Non-pigmented ciliary epithelial cell (primary cell): ENCODE data around the gene MYH4.

Experiments used
- DNase-seq: peaks from one replicate; pipeline ENCODE4 v3.0.0-alpha.2; 2010; ENCODE audit warnings: low read depth

Gene MYH4

DNA sequence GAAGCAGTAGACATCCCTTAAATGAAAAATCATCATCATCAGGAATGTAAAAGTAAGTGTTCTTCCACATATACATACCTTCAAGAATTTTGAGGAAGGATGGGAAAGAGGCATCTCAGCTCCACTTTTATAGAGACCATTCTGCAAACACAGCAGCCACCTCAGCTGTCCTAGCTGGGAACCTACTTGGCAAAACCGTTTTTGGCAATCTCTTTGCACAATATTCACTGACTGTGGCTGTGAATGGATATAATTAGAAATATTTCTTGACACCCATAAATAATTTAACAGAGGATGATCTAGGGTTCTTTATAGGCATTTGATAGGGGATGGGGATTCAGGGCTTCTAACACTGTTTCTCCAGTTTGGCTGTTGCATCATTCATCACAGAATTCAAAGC is at the start of gene MYH4:
Gene MYH4, minus strand, starts transcription at position 101 of the 400 bp plus-strand sequence. CDS start 2,814 bp downstream, outside the sequence.
- DNase-seq: no peak

DNA sequence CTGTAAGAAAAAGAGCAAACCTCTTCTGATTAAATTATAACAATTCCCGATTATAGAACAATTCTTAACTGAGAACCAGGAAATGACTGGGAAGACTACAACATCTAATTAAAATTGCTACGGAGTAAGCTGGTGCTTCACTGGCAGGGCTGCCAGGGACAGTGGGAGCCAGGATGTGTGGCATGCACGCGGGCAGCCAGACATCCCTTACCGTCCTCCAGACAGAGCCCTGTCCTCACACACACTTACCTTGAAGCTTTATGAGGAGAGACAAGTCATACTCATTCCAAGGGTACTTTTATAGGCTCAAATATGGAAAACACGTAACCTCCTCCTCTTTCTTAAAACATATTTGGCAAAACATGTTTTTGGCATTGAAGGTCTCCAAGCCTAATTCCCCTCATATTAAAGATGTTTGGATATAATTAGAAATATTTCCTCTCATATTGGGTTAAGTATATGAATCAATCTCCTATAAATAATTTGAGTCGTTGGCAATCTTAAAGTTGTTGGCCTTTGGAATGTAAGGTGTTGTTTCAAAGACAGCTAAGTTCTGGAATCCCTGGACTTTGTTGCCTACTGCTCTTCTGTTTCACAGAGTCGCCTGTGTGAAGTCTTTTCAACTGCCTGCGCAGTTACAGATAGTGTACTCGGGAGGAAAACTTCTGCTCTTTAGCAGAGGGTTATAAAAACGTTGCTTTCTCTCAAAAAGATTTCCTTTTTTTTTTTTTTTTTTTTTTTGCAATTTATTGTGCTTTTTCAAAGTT is 49.1 kb upstream of the MYH4 start, which contains the start of gene MYH1:
Gene MYH1, minus strand, starts transcription at position 272 of the 767 bp plus-strand sequence. CDS start 1,900 bp downstream, outside the sequence.
- DNase-seq: no peak

DNA sequence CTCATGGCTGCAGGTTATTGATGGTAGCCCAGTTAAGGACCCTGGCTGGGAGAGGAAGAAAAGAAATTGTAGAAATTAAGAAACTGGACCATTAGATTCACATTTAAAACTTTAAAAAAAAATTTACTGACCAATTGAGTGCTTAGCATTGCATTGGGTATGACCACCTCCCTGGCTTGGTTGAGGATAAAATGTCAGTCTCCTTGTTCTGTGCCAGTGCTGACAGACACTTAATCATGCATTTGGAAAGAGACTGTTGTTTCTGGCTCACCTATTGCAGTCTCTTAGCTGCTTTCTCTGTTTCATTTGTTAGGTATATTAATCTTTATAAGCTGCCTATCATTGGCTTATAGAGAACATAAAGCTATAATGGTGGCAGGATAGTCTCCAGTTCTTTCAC is 47.3 kb upstream of the MYH4 start:
- no peak for DNase-seq

GRCh38 chr17:10516065-10516464 is 46.7 kb upstream of the MYH4 start:
- DNase-seq: no peak

DNA sequence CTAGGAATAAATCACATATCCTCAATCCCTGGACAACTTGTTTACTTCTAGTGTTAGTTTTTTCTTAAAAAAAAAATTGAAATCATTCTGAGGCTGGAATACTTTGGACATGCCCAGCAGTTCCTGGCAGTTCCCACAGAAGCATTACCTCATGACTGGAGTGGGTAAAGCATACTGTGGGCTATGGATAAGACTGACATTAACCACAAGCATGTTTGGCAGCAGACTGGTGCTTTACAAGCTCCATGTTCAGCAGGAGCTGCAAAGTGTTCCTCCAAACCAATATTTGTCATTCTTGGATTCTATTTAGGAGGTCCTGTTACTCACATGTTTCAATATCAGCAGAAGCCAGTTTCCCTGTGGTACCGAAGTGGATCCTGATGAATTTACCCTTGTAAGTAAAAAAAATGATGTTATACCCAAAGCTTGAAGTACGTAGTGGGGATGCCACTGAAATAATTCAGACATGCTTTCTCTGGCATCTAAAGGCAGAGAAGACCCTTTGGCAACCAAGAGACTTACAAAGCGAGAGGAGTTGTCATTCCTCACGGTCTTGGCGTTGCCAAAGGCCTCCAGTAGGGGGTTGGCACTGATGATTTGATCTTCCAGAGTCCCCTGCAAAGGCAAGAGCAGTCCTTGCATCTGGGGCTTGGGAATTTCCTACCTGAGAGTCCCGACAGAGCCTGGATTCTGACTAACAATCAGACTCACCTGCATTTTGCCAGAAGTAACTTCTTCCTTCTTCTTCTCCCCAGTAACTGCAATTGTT is 44.1 kb upstream of the MYH4 start:
- no peak for DNase-seq

- DNase-seq: no peak
These were observed 43.5 kb upstream of the MYH4 start for GRCh38 chr17:10512856-10513255.

DNA sequence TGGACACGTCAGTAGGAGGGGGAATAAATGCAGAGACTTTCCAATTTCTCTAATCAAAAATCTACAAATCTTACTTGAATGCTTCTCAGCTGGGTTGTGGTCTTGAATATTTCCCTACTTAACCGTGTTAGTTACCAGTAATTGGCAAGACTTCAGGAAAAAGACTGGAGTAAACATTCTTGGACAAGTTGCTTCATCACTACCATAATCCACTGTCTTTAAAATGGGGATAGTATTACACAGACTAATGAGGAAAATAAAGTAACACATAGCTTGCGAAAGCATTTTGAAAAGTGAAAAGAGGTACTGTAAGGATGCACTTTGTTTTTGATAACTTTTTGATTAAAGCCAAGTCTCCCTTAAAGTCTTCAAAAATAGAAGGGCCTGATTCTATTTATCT is 30.6 kb upstream of the MYH4 start:
- no peak for DNase-seq

DNA sequence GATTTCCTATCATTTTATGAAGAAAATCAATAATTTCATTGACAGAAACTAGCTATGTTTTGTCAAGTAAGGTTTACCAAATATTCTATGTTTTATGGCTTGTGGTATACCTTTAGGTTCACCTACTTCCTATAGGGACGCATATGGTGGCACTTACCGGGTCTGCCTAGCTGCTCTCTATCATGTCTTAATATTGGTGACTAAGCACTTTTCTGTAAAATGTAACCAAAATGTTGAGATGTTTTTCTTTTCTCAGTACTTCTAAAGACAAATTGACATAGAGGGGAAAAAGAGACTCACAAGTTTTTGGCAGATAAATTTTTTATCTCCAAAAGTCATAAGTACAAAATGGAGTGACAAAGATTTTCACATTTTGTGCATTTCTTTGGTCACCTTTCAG is 22.6 kb upstream of the MYH4 start:
- DNase-seq: no peak

GRCh38 chr17:10482252-10482651 is 12.9 kb upstream of the MYH4 start:
- DNase-seq: no peak

- DNase-seq: no peak
These were observed 8.3 kb upstream of the MYH4 start for GRCh38 chr17:10477701-10478100.

DNA sequence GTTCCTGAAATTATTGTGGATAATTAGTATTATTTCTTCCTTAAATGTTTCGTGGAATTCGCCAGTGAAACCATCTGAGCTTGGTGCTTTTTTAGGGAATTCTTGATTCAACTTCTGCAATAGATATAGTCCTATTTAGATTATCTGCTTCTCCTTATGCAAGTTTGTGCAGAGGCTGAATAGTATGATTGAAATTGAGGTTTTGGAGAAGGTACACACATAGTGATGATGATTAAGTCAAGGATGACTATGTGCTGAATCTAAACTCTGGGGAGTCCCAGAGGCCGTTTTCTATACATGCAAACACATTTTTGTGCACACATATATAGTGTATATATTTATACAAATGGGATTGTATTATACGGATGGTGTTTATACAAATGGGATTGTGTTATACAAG is 5.2 kb upstream of the MYH4 start:
- DNase-seq: no peak

DNA sequence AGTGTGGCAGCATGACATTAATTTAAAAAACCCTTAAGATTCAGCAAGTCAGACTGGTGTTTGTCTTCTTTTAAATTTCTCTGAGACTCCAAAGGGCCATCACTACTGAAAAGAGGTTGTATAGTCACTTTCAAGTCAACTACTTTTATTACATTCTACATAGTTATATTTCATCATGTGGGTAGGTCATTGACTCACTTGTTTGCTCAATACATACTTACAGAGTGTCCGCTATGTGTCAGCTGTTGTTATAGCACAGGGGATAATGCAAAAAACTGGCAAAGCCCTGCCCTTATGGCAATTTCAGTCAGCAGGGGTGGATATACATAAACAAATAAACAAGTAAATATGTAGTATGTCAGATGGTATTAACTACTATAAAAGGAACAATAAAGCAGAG is 2.5 kb upstream of the MYH4 start:
- no peak for DNase-seq

- no peak for DNase-seq
These were observed 6.0 kb downstream of the MYH4 start for GRCh38 chr17:10463402-10463801.

GRCh38 chr17:10460062-10460461 is 9.3 kb downstream of the MYH4 start:
- DNase-seq: no peak

DNA sequence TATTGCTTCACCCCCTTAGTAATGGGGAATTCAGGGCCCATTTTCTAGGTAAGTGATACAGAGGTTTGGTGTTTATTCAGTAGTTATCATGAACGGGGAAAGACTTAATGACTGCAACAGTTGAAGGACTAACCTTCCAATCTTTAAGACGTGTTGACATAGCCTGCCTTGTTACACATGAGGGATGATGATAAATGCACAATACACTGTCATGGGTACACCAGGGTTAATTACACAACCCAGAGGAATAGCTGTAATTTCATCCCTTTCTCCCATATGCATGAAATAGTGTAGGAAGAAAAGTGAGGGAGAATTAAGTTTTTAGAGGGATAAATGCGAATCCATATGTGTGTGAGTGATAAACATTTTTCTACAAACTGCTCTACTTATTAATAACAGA is 10.7 kb downstream of the MYH4 start:
- DNase-seq: no peak

DNA sequence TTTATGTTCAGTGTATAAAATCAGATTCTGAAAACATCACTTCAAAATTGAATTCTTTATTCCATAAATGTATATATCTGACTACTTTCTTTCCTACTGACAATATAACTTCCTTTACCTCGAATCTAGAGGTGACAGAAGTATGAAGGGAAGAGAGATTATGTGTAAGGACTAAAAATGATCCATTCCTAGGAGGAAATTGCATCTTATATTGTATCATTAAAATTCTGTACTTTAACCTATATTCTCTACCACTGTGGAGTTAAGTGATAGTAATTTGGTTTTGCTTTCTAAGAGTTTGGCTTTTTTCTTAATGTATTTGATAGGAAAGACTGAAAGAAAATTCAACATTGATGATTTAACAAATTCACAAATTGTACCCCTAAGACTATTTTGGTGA is 11.4 kb downstream of the MYH4 start:
- DNase-seq: no peak

DNA sequence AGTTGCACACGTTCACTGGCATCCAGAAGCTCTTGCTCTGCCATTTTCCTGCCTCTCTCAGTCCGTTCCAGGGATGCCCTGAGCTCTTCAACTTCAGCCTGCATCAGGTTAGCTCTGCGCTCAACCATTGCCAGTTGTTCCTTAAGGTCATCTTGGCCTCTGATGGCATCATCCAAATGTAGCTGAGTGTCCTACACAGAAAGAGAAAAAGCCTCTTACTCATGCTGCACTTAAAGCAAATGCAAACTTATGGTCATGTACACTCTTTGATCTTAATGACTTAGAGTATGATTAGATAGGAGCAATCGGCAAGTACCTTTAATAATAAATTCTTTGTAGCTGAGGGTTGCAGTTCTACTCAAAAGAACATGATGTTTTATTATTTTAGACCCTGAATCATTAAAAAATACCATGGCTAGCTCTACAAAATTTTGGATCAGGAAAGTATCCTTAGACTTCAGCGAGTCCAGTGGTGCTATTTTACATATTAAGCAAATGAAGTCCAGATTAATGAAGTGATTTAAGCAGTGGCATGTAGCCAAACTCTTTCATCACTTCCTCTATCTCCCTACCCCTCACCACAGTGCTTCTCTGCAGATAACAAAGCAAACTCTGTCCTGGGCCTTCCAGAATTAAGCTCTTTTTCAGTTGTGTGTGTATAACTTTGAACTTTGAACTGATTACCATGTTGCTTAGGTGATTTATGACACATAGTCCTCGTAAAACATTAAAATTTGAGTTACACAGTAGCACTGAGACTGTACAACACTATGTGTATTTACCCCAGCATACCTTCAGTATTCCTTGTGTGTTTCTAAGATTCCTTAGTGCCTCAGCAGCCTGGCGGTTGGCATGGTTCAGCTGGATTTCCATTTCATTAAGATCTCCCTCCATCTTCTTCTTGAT is 22.1 kb downstream of the MYH4 start:
- no peak for DNase-seq

DNA sequence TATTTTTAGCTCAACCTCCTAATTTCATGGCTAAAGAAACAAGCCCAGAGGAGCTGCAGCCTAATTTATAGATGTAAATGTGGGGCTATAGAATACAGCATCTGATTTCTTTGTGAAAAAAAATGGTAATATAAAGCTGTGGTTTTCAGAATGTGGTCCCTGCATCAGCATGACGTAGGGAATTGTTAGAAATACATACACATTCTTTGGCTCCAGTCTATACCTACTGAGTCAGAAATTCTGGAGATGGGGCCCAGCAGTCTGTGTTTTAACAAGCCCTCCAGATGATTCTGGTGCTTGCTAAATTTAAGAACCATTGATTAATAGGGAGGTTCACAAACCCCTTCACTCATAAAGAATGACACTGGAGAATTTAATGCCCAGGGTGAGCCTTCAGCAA is 29.5 kb downstream of the MYH4 start:
- DNase-seq: no peak

GRCh38 chr17:10435096-10435495 is 34.3 kb downstream of the MYH4 start:
- no peak for DNase-seq

DNA sequence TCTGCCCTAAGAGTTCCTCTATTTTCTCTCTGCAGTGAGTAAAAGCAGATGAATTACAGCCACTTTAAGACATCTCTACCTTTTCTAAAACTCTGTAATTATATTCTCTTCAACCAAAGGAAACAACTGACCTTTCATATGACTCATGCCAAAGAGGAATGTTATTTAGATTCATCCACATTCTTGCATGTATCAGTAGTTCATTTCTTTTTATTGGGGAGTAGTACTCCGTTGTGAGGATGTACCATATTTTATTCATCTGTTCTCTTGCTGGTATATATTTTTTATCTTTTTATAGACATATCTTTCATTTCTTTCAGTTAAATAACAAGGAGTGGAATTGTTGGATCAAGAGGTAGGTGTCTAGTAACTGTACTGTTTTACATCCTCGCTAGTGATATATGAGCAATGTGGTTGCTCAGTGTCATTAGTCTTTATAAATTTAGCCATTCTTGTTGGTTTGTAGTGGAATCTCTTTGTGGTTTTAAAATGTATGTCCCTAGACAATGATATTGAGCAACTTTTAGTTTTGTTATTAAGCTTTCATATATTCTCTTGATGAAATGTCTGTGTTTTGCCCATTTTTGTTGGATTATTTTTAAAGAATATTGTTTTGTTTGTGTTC is 39.8 kb downstream of the MYH4 start:
- no peak for DNase-seq

DNA sequence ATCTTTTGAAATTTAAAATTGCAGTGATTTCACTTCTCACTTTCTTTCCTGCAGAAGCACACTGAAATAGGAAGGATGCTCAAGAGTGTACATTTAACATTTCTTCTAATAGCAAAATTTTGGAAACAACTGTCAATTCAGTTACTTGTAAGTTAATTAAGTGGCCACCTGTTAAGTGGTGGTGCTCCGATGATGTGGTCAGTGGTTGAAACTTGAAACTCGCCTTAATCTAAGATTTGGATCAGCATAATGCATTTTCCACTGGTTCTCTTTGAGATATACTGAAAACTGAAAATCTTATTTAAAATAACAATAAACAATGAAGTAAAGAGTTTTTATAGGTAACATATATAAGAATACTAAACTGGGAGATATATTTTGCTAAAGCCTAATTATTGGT is 40.6 kb downstream of the MYH4 start:
- no peak for DNase-seq
